K562 (cell line): ENCODE measurements around the gene USP2. TPM values are rescaled to one million over a fixed set of nuclear protein-coding genes. Genes with fewer than 3 reads are reported as not detected.

Experiments used
- ARID3B ChIP-seq: fragments of 250-450 bp; sonication (Bioruptor Pico); IDR thresholded peaks from 2 replicates; pipeline ENCODE4 v1.4.0; 2020; ENCODE audit warnings: borderline replicate concordance
- ATF3 ChIP-seq, 2 experiments: fragments of 450-650 bp in 1 of 2; sonication (generic) in 1 of 2; formaldehyde crosslinking in 1 of 2; IDR thresholded peaks in 1 of 2; conservative IDR thresholded peaks in 1 of 2; 2 replicates each; pipeline versions ENCODE4 v1.6.1 to v1.8.1; 2016 to 2023; ENCODE audit warnings: mild to moderate bottlenecking in 2 of 2, moderate library complexity in 2 of 2, inconsistent platforms in 1 of 2, missing genetic modification reagents in 1 of 2
- ATF7 ChIP-seq: fragments of 450-650 bp; IDR thresholded peaks from 2 replicates; pipeline ENCODE4 v1.7.1; 2014; ENCODE audit warnings: mild to moderate bottlenecking, moderate library complexity
- CBX3 ChIP-seq, 2 experiments: IDR thresholded peaks; 1 replicate in 1 of 2; 2 replicates in 1 of 2; pipeline ENCODE4 v1.6.1; 2012; ENCODE audit warnings: inconsistent platforms in 2 of 2, low read length in 2 of 2, borderline replicate concordance in 1 of 2, control low read depth in 1 of 2
- CEBPB ChIP-seq: fragments of 450-650 bp; IDR thresholded peaks from 2 replicates; pipeline ENCODE4 v1.6.1; 2016; ENCODE audit warnings: missing genetic modification characterization, missing compliant biosample characterization
- CXXC5 ChIP-seq: fragments of 250-450 bp; sonication (Bioruptor Pico); IDR thresholded peaks from 2 replicates; pipeline ENCODE4 v1.8.0; 2022; ENCODE audit warnings: inconsistent platforms, mild to moderate bottlenecking, moderate library complexity
- DPF2 ChIP-seq: fragments of 450-650 bp; IDR thresholded peaks from 2 replicates; pipeline ENCODE4 v1.6.1; 2016
- E2F6 ChIP-seq, 2 experiments: IDR thresholded peaks; 2 replicates each; pipeline ENCODE4 v1.6.1; 2011; ENCODE audit warnings: borderline replicate concordance in 1 of 2, control low read depth in 1 of 2, low read depth in 1 of 2, low read length in 1 of 2, mild to moderate bottlenecking in 1 of 2, mixed read lengths in 1 of 2, moderate library complexity in 1 of 2; ENCODE audit not compliant: insufficient read depth in 1 of 2, insufficient read length in 1 of 2, poor library complexity in 1 of 2, severe bottlenecking in 1 of 2; ENCODE audit errors: extremely low read depth in 1 of 2
- EGR1 ChIP-seq: fragments of 450-650 bp; conservative IDR thresholded peaks from 2 replicates; pipeline ENCODE4 v1.6.1; 2017; ENCODE audit warnings: mild to moderate bottlenecking
- ETV6 ChIP-seq, 3 experiments: fragments of 150-350 bp in 1 of 3; sonication (generic) in 1 of 3; formaldehyde crosslinking in 1 of 3; IDR thresholded peaks; 2 replicates each; pipeline versions ENCODE4 v1.6.1 to v1.8.0; 2014 to 2022; ENCODE audit warnings: borderline replicate concordance in 2 of 3, low read depth in 2 of 3, antibody characterized with exemption in 1 of 3, low read length in 1 of 3, mild to moderate bottlenecking in 1 of 3, missing genetic modification reagents in 1 of 3
- EZH2 ChIP-seq: IDR thresholded peaks from 2 replicates; pipeline ENCODE4 v1.6.1; 2012; ENCODE audit warnings: low read depth, mild to moderate bottlenecking, inconsistent platforms, low read length, borderline replicate concordance
- FUS ChIP-seq: fragments of 200-400 bp; formaldehyde crosslinking; optimal IDR thresholded peaks from 2 replicates; pipeline ENCODE3; 2017; ENCODE audit warnings: low read depth, low read length
- HDAC6 ChIP-seq: IDR thresholded peaks from 2 replicates; pipeline ENCODE4 v1.6.1; 2012; ENCODE audit warnings: low read depth, mild to moderate bottlenecking, control low read depth, inconsistent platforms, low read length, moderate library complexity
- JUND ChIP-seq, 2 experiments: IDR thresholded peaks; 2 replicates in 1 of 2; 3 replicates in 1 of 2; pipeline ENCODE4 v1.6.1; 2011; ENCODE audit warnings: borderline replicate concordance in 2 of 2, low read depth in 2 of 2, low read length in 2 of 2, improper control_type of control experiment in 1 of 2, missing biosample characterization in 1 of 2, missing genetic modification characterization in 1 of 2, missing genetic modification reagents in 1 of 2
- MTF1 ChIP-seq: fragments of 250-450 bp; sonication (Bioruptor Pico); IDR thresholded peaks from 2 replicates; pipeline ENCODE4 v1.9.0; 2021; ENCODE audit warnings: moderate library complexity, mild to moderate bottlenecking, inconsistent platforms, borderline replicate concordance
- POLR2A ChIP-seq: fragments of 450-650 bp; conservative IDR thresholded peaks from 2 replicates; pipeline ENCODE4 v1.6.1; 2016
- RBM22 ChIP-seq: fragments of 200-400 bp; formaldehyde crosslinking; IDR thresholded peaks from 2 replicates; pipeline ENCODE4 v1.6.1; 2018; ENCODE audit warnings: low read length, low read depth; ENCODE audit not compliant: poor library complexity, severe bottlenecking
- TFAP4 ChIP-seq: sonication (generic); formaldehyde crosslinking; IDR thresholded peaks from 2 replicates; pipeline ENCODE4 v1.8.0; 2022; ENCODE audit warnings: missing genetic modification reagents, mild to moderate bottlenecking, moderate library complexity, borderline replicate concordance
- TRIM28 ChIP-seq: fragments of 450-650 bp; IDR thresholded peaks from 2 replicates; pipeline ENCODE4 v1.6.1; 2017
- ZNF124 ChIP-seq: sonication (generic); formaldehyde crosslinking; IDR thresholded peaks from 2 replicates; pipeline ENCODE4 v1.8.1; 2022; ENCODE audit warnings: missing genetic modification reagents
- ZNF134 ChIP-seq: fragments of 250-450 bp; sonication (Bioruptor Pico); conservative IDR thresholded peaks from 2 replicates; pipeline ENCODE4 v1.4.0; 2020
- ZNF184 ChIP-seq: sonication (generic); formaldehyde crosslinking; IDR thresholded peaks from 2 replicates; pipeline ENCODE4 v1.5.0; 2020; ENCODE audit warnings: missing genetic modification reagents
- ZZZ3 ChIP-seq: fragments of 450-650 bp; IDR thresholded peaks from 2 replicates; pipeline ENCODE4 v1.6.1; 2016; ENCODE audit warnings: antibody characterized with exemption, mild to moderate bottlenecking, moderate library complexity
- polyA plus RNA-seq, 8 experiments: library from polyadenylated mRNA; depleted of rRNA in 4 of 8; stranded (reverse) in 5 of 8; unstranded in 3 of 8; fragments of >200 nt; fragmentation: Nextera tagmentation in 2 of 8; fragmentation: Illumina TruSeq in 1 of 8; extraction: Ambion mirVana in 2 of 8; extraction: Trizol in 1 of 8; gene quantifications; 2 replicates each; pipeline versions ENCODE4 v1.2.1 to v1.2.3, GENCODE V29; 2011 to 2014; ENCODE audit warnings: inconsistent platforms in 1 of 8, missing spikeins in 1 of 8
- total RNA-seq, 7 experiments: library from RNA; depleted of rRNA in 6 of 7; stranded (reverse); fragments of >200 nt in 6 of 7; fragmentation: Illumina TruSeq in 2 of 7; extraction: Trizol in 2 of 7; gene quantifications; 2 replicates each; pipeline versions ENCODE4 v1.2.1 to v1.2.3, GENCODE V29; 2011 to 2021; ENCODE audit warnings: low replicate concordance in 1 of 7

The USP2 gene
- total and polyA plus RNA-seq, 9 of the 15 experiments (the other 6 are each of a cell fraction or from before 2014, with no cell fraction given): 2.8 to 16.9 (median 3.9) TPM

GRCh38 chr11:119361056-119361787, 20.3 kb downstream of the USP2 start (continued):
- TF ChIP-seq DPF2: peak; percentile 53
- no peak for TF ChIP-seq CBX3 (IDR thresholded peaks at IDR 0.05; ENCODE audit: borderline replicate concordance in 1 of 2, low read length in 2 of 2)
- TF ChIP-seq TRIM28: no peak
- TF ChIP-seq RBM22: no peak
- TF ChIP-seq EGR1: peak; percentile 88
- TF ChIP-seq CEBPB (tag): 0 out of 2 replicates have a peak, but pooled peaks have one; percentile 18
- TF ChIP-seq EZH2: no peak
- peak; percentile 61 for TF ChIP-seq JUND (IDR thresholded peaks at IDR 0.05; ENCODE audit: borderline replicate concordance, low read depth, low read length)
- TF ChIP-seq JUND (tag; IDR thresholded peaks at IDR 0.05; ENCODE audit: borderline replicate concordance, low read depth, low read length): no peak
- TF ChIP-seq POLR2A: no peak
- TF ChIP-seq MTF1 (CRISPR knock-in tag): no peak
- peak in 1 of 2 experiments; percentile 36 for TF ChIP-seq E2F6 (IDR thresholded peaks at IDR 0.05; ENCODE audit: borderline replicate concordance in 1 of 2, extremely low read depth in 1 of 2, insufficient read depth in 1 of 2, insufficient read length in 1 of 2, low read depth in 1 of 2, low read length in 1 of 2, poor library complexity in 1 of 2, severe bottlenecking in 1 of 2)
- no peak for TF ChIP-seq ZNF124 (CRISPR knock-in tag)
- no peak; the same call in 1 of the 2 replicates for TF ChIP-seq ATF3 (IDR thresholded peaks at IDR 0.05)
- no peak for TF ChIP-seq ATF3 (CRISPR knock-in tag; conservative IDR thresholded peaks at IDR 0.05)
- TF ChIP-seq ZZZ3: no peak
- TF ChIP-seq FUS: no peak
- peak; percentile 29; the same call in 1 of the 2 replicates for TF ChIP-seq CXXC5
- TF ChIP-seq TFAP4 (CRISPR knock-in tag): peak; percentile 77
- no peak for TF ChIP-seq ATF7
- TF ChIP-seq ETV6 (IDR thresholded peaks at IDR 0.05; ENCODE audit: borderline replicate concordance in 1 of 2, low read depth in 2 of 2, low read length in 1 of 2): no peak
- no peak for TF ChIP-seq ETV6 (CRISPR knock-in tag; IDR thresholded peaks at IDR 0.05; ENCODE audit: borderline replicate concordance)
- no peak for TF ChIP-seq HDAC6
- no peak for TF ChIP-seq ZNF134
- TF ChIP-seq ARID3B (CRISPR knock-in tag): no peak
- TF ChIP-seq ZNF184 (CRISPR knock-in tag): no peak
